Prostate gland (tissue), 2 donors: ENCODE measurements around the gene S100A9.
"Not testable (repeated sequence)": the region's sequence is repeated elsewhere in the genome, so short reads cannot be mapped to it uniquely, and the experiment has no call there.

ENCODE experiments used
- POLR2A ChIP-seq: fragments of 450-650 bp; IDR thresholded peaks from one replicate; pipeline ENCODE4 v1.6.1; 2016; ENCODE audit warnings: antibody characterized with exemption, mild to moderate bottlenecking
- POLR2AphosphoS5 ChIP-seq: sonication (generic); formaldehyde crosslinking; IDR thresholded peaks from one replicate; pipeline ENCODE4 v1.6.1; 2017; ENCODE audit warnings: antibody characterized with exemption
- TF ChIP-seq, protein P1 (sequence below), 4 experiments: fragments of 200-600 bp in 2 of 4; fragments of 450-650 bp in 2 of 4; sonication (generic) in 2 of 4; IDR thresholded peaks; 1 replicate in 3 of 4; 2 replicates in 1 of 4; pipeline ENCODE4 v1.5.1; 2016 to 2019; ENCODE audit warnings: antibody characterized with exemption in 4 of 4, mild to moderate bottlenecking in 2 of 4, moderate library complexity in 2 of 4

- TF ChIP-seq, protein P1, sequence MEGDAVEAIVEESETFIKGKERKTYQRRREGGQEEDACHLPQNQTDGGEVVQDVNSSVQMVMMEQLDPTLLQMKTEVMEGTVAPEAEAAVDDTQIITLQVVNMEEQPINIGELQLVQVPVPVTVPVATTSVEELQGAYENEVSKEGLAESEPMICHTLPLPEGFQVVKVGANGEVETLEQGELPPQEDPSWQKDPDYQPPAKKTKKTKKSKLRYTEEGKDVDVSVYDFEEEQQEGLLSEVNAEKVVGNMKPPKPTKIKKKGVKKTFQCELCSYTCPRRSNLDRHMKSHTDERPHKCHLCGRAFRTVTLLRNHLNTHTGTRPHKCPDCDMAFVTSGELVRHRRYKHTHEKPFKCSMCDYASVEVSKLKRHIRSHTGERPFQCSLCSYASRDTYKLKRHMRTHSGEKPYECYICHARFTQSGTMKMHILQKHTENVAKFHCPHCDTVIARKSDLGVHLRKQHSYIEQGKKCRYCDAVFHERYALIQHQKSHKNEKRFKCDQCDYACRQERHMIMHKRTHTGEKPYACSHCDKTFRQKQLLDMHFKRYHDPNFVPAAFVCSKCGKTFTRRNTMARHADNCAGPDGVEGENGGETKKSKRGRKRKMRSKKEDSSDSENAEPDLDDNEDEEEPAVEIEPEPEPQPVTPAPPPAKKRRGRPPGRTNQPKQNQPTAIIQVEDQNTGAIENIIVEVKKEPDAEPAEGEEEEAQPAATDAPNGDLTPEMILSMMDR (IDR thresholded peaks at IDR 0.05) = not testable (repeated sequence)
- not testable (repeated sequence) for TF ChIP-seq POLR2A, POLR2AphosphoS5
These were observed 49.6 kb downstream of the S100A9 start for GRCh38 chr1:153407274-153407673.
